Activated T-helper 9 cell treated with anti-CD3 and anti-CD28 coated beads, Interleukin-2, amount 50 U/mL, for 16 hours (primary cell): ENCODE data around the gene PIK3R3.
A peak's percentile ranks its signal among the peaks of the same experiment; 100 is the strongest.
"Not testable (repeated sequence)": the region's sequence is repeated elsewhere in the genome, so short reads cannot be mapped to it uniquely, and the experiment has no call there.

ENCODE experiments used
- DNase-seq: peaks from one replicate; pipeline ENCODE4 v3.0.0-alpha.2; 2020; ENCODE audit warnings: low read depth

PIK3R3 gene

GRCh38 chr1:46065405-46065804 is 67.0 kb downstream of the PIK3R3 start:
- DNase-seq: no peak

GRCh38 chr1:46064708-46065107 is 67.7 kb downstream of the PIK3R3 start:
- DNase-seq: no peak

- DNase-seq: peak; percentile 16
Observed at GRCh38 chr1:46062651-46063319, 69.6 kb downstream of the PIK3R3 start.

GRCh38 chr1:46061146-46061545 is 71.3 kb downstream of the PIK3R3 start:
- no peak for DNase-seq

GRCh38 chr1:46058936-46059335 is 73.5 kb downstream of the PIK3R3 start:
- no peak for DNase-seq

GRCh38 chr1:46057781-46058180 is 74.6 kb downstream of the PIK3R3 start:
- DNase-seq: no peak

GRCh38 chr1:46057215-46057614 is 75.2 kb downstream of the PIK3R3 start:
- DNase-seq: not testable (repeated sequence)

GRCh38 chr1:46056325-46056724 is 76.1 kb downstream of the PIK3R3 start:
- no peak for DNase-seq

- no peak for DNase-seq
Observed at GRCh38 chr1:46053734-46054133, 78.7 kb downstream of the PIK3R3 start.

- DNase-seq: no peak
Observed at GRCh38 chr1:46044116-46044515, 88.3 kb downstream of the PIK3R3 start.

- no peak for DNase-seq
Observed at GRCh38 chr1:46043458-46044017, 88.9 kb downstream of the PIK3R3 start.

GRCh38 chr1:46041974-46042373 is 90.5 kb downstream of the PIK3R3 start:
- no peak for DNase-seq

GRCh38 chr1:46041551-46041950 is 90.9 kb downstream of the PIK3R3 start:
- DNase-seq: no peak

GRCh38 chr1:46039571-46040052 is 92.8 kb downstream of the PIK3R3 start:
- no peak for DNase-seq

- DNase-seq: peak; percentile 75
Observed at GRCh38 chr1:46036894-46037839, 95.3 kb downstream of the PIK3R3 start.

- no peak for DNase-seq
Observed at GRCh38 chr1:46034601-46035516, 97.6 kb downstream of the PIK3R3 start.

- no peak for DNase-seq
Observed at GRCh38 chr1:46030876-46031660, 101.4 kb downstream of the PIK3R3 start.

- no peak for DNase-seq
Observed at GRCh38 chr1:46030074-46030870, 102.2 kb downstream of the PIK3R3 start.

GRCh38 chr1:46027788-46028573 is 104.4 kb downstream of the PIK3R3 start:
- no peak for DNase-seq
